Activated CD4-positive, alpha-beta T cell treated with anti-CD3 and anti-CD28 coated beads for 48 hours (primary cell): ENCODE results near the gene CELF3.
"Not testable (repeated sequence)": the region's sequence is repeated elsewhere in the genome, so short reads cannot be mapped to it uniquely, and the experiment has no call there.

ENCODE experiments used
- DNase-seq: peaks from one replicate; pipeline ENCODE4 v3.0.0-alpha.2; 2020

Gene CELF3

GRCh38 chr1:151693057-151693651, 23.4 kb downstream of the CELF3 start:
- no peak for DNase-seq

GRCh38 chr1:151692226-151692625, 24.4 kb downstream of the CELF3 start:
- no peak for DNase-seq

GRCh38 chr1:151689494-151689893, 27.1 kb downstream of the CELF3 start:
- DNase-seq = no peak

GRCh38 chr1:151686561-151686960, 30.0 kb downstream of the CELF3 start:
- no peak for DNase-seq

- no peak for DNase-seq
Measured at GRCh38 chr1:151684128-151684527, 32.5 kb downstream of the CELF3 start.

- DNase-seq = not testable (repeated sequence)
Measured at GRCh38 chr1:151682901-151683300, 33.7 kb downstream of the CELF3 start.

- DNase-seq = no peak
Measured at GRCh38 chr1:151681923-151682322, 34.7 kb downstream of the CELF3 start.

- no peak for DNase-seq
Measured at GRCh38 chr1:151680826-151681225, 35.8 kb downstream of the CELF3 start.

DNA sequence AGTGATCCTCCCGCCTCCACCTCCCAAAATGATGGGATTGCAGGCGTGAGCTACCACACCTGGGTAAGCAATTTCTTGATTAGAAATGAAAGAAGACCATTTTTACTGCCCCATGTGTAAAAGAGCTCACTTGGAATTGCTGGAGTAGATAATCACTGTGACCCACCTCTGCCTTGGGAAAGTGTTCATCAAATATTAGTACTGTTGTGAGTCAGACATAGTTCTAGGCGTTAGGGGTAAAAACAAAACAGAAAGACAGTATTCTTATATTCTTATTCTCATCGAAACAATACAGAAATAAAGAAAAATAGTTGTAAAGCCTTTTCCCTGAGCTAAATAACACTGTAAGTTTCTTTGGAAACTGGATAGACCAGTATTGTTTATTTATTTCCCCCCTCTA, 36.2 kb downstream of the CELF3 start:
- DNase-seq = no peak

- no peak for DNase-seq
Measured at GRCh38 chr1:151673407-151673806, 43.2 kb downstream of the CELF3 start.

GRCh38 chr1:151670036-151670675, 46.4 kb downstream of the CELF3 start:
- DNase-seq = not testable (repeated sequence)

GRCh38 chr1:151668090-151668489, 48.5 kb downstream of the CELF3 start:
- no peak for DNase-seq

DNA sequence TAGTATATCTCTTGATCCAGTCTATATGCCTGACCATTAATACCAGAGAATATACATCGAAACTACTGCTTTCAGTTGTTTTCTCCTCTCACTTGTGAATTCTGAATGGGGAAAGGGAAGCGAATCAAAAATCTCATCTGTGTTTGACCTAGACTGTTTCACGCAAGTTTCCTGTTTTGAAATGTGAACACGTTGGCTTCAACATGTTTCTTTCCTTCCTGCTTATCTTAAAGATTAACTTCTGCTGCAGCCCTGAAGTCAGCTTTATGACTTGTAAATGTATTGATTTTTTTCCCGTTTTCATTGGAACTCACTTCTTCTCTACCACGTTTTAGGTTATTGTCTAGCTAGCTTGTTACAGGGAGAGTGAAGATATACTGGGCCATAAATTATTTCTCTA, 54.9 kb downstream of the CELF3 start:
- no peak for DNase-seq

DNA sequence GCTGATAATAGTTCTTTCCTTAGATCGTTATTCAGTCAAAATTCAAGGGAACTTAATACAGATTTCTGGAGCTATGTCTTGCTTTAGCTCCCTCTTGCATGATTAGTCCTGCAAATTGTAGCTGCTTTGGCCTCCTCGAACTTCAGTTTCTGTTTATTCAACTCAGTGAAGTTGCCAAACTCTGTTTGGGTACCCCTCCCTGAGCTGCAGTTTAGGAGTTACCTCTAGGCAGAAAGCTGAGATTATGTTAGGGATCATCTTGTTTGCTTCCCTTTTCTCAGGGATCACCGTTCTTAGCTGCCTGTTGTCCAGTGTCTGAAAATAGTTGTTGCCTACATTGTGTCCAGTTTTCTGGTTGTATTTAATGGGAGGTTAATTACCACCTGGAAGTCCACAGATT, 61.2 kb downstream of the CELF3 start:
- DNase-seq = no peak

DNA sequence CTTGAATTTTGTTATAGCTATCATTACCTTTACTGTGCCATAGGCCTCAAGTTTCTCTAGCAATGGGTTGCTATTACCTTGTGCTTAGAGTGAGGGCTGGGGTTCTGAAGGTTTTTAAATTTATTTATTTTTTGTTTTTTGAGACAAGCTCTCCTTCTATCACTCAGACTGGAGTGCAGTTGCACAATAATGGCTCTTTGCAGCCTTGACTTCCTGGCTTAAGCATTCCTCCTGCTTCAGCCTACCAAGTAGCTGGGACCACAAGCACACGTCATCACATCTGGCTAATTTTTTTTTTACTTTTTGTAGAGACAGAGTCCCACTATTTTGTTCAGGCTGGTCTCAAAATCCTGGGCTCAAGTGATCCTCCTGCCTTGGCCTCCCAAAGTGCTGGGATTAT, 63.2 kb downstream of the CELF3 start:
- no peak for DNase-seq
